Neural cell (in vitro differentiated cells): Measurements from ENCODE around the gene USP15.

ENCODE experiments used
- EP300 ChIP-seq: fragments of 450-650 bp; conservative IDR thresholded peaks from 2 replicates; pipeline ENCODE4 v1.6.1; 2014; ENCODE audit warnings: antibody characterized with exemption, mild to moderate bottlenecking, moderate library complexity; ENCODE audit not compliant: poor library complexity, severe bottlenecking
- EZH2 ChIP-seq: fragments of 200-600, 300-800 bp; shearing (Covaris generic), sonication (generic); IDR thresholded peaks from 2 replicates; pipeline ENCODE4 v1.6.1; 2014; ENCODE audit warnings: antibody characterized with exemption, low read length, borderline replicate concordance, mild to moderate bottlenecking; ENCODE audit not compliant: insufficient read depth, poor library complexity, severe bottlenecking
- MXI1 ChIP-seq: fragments of 450-650 bp; conservative IDR thresholded peaks from 2 replicates; pipeline ENCODE4 v1.6.1; 2014; ENCODE audit warnings: antibody characterized with exemption, mild to moderate bottlenecking; ENCODE audit not compliant: poor library complexity, severe bottlenecking
- POLR2AphosphoS5 ChIP-seq: IDR thresholded peaks from 2 replicates; pipeline ENCODE4 v1.6.1; 2012
- TAF1 ChIP-seq: IDR thresholded peaks from 2 replicates; pipeline ENCODE4 v1.6.1; 2012; ENCODE audit warnings: low read depth
- TF ChIP-seq, protein P1 (sequence below): fragments of 450-650 bp; IDR thresholded peaks from 2 replicates; pipeline ENCODE4 v1.5.1; 2014; ENCODE audit warnings: antibody characterized with exemption, mild to moderate bottlenecking, moderate library complexity; ENCODE audit not compliant: poor library complexity, severe bottlenecking
- TF ChIP-seq, protein P2 (sequence below): IDR thresholded peaks from 2 replicates; pipeline ENCODE4 v1.6.1; 2012; ENCODE audit warnings: borderline replicate concordance

- TF ChIP-seq, protein P1, sequence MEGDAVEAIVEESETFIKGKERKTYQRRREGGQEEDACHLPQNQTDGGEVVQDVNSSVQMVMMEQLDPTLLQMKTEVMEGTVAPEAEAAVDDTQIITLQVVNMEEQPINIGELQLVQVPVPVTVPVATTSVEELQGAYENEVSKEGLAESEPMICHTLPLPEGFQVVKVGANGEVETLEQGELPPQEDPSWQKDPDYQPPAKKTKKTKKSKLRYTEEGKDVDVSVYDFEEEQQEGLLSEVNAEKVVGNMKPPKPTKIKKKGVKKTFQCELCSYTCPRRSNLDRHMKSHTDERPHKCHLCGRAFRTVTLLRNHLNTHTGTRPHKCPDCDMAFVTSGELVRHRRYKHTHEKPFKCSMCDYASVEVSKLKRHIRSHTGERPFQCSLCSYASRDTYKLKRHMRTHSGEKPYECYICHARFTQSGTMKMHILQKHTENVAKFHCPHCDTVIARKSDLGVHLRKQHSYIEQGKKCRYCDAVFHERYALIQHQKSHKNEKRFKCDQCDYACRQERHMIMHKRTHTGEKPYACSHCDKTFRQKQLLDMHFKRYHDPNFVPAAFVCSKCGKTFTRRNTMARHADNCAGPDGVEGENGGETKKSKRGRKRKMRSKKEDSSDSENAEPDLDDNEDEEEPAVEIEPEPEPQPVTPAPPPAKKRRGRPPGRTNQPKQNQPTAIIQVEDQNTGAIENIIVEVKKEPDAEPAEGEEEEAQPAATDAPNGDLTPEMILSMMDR = no peak
- TF ChIP-seq TAF1 (no peak), EZH2 (no peak), POLR2AphosphoS5 (no peak), EP300 (no peak), MXI1 (no peak)
- TF ChIP-seq, protein P2, sequence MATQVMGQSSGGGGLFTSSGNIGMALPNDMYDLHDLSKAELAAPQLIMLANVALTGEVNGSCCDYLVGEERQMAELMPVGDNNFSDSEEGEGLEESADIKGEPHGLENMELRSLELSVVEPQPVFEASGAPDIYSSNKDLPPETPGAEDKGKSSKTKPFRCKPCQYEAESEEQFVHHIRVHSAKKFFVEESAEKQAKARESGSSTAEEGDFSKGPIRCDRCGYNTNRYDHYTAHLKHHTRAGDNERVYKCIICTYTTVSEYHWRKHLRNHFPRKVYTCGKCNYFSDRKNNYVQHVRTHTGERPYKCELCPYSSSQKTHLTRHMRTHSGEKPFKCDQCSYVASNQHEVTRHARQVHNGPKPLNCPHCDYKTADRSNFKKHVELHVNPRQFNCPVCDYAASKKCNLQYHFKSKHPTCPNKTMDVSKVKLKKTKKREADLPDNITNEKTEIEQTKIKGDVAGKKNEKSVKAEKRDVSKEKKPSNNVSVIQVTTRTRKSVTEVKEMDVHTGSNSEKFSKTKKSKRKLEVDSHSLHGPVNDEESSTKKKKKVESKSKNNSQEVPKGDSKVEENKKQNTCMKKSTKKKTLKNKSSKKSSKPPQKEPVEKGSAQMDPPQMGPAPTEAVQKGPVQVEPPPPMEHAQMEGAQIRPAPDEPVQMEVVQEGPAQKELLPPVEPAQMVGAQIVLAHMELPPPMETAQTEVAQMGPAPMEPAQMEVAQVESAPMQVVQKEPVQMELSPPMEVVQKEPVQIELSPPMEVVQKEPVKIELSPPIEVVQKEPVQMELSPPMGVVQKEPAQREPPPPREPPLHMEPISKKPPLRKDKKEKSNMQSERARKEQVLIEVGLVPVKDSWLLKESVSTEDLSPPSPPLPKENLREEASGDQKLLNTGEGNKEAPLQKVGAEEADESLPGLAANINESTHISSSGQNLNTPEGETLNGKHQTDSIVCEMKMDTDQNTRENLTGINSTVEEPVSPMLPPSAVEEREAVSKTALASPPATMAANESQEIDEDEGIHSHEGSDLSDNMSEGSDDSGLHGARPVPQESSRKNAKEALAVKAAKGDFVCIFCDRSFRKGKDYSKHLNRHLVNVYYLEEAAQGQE = no peak
Measured at GRCh38 chr12:62346817-62347216, 86.6 kb downstream of the USP15 start.
